Vagina (tissue), 2 donors: ENCODE results near the gene RAB41. TPM values are rescaled to one million over a fixed set of nuclear protein-coding genes. Genes with fewer than 3 reads are reported as not detected.
"Not testable (repeated sequence)": the region's sequence is repeated elsewhere in the genome, so short reads cannot be mapped to it uniquely, and the experiment has no call there.

Experiments used
- DNase-seq, 2 donors: peaks; one replicate each; pipeline ENCODE4 v3.0.0-alpha.2; 2017; ENCODE audit errors: extremely low spot score in 2 of 2
- H3K27ac ChIP-seq: fragments of 200-600 bp; sonication (generic); one replicate; pipeline ENCODE4 v1.5.1; 2019
- H3K27me3 ChIP-seq: fragments of 200-600 bp; sonication (generic); one replicate; pipeline ENCODE4 v1.5.1; 2019
- H3K36me3 ChIP-seq, 2 donors: fragments of 200-600 bp; sonication (generic); one replicate each; pipeline ENCODE4 v1.5.1; 2017 to 2019
- H3K4me1 ChIP-seq: fragments of 200-600 bp; sonication (generic); one replicate; pipeline ENCODE4 v1.5.1; 2019
- H3K4me3 ChIP-seq, 2 donors: fragments of 200-600 bp; sonication (generic); 1 replicate in 1 of 2; 2 replicates in 1 of 2; pipeline ENCODE4 v1.5.1; 2016 to 2019
- H3K9me3 ChIP-seq: fragments of 200-600 bp; sonication (generic); one replicate; pipeline ENCODE4 v1.5.1; 2019
- CTCF ChIP-seq, 3 experiments: fragments of 450-650 bp in 2 of 3; fragments of 200-600 bp in 1 of 3; sonication (generic) in 1 of 3; IDR thresholded peaks; one replicate each; pipeline ENCODE4 v1.5.1; 2017 to 2019; ENCODE audit warnings: antibody characterized with exemption in 3 of 3, mild to moderate bottlenecking in 2 of 3, moderate library complexity in 2 of 3
- POLR2A ChIP-seq, 2 donors: fragments of 450-650 bp; IDR thresholded peaks; one replicate each; pipeline ENCODE4 v1.6.1; 2017; ENCODE audit warnings: antibody characterized with exemption in 2 of 2, mild to moderate bottlenecking in 2 of 2, moderate library complexity in 2 of 2
- POLR2AphosphoS5 ChIP-seq, 2 donors: sonication (generic); formaldehyde crosslinking; IDR thresholded peaks; one replicate each; pipeline ENCODE4 v1.9.0; 2017; ENCODE audit warnings: antibody characterized with exemption in 2 of 2, mild to moderate bottlenecking in 2 of 2, low read depth in 1 of 2; ENCODE audit not compliant: insufficient read depth in 1 of 2
- intact Hi-C: fragments of 100-400 bp; cut with DNase I; formaldehyde crosslinking; loops from one replicate; pipeline ENCODE4 v1.15.1; 2023
- small RNA-seq: library from RNA; depleted of rRNA; stranded (forward); fragments of <200 nt; gene quantifications from one replicate; pipeline ENCODE3, GENCODE V24; 2016
- total RNA-seq: library from RNA; depleted of rRNA; stranded (reverse); fragments of >200 nt; gene quantifications from one replicate; pipeline ENCODE4 v1.2.3, GENCODE V29; 2016

The RAB41 gene
- total RNA-seq, 1 donor from 2014 or later = not detected

- Histone ChIP-seq H3K9me3 (no peaks in the 10 kb centered on the region), H3K27me3 (no peaks in the 10 kb centered on the region), H3K4me3 (no peak overlapping the region), H3K36me3 (no peaks in the 10 kb centered on the region), H3K27ac (no peak overlapping the region), H3K4me1 (no peaks in the 10 kb centered on the region)
- TF ChIP-seq POLR2AphosphoS5 (IDR thresholded peaks at IDR 0.05; ENCODE audit: insufficient read depth in 1 of 2, low read depth in 1 of 2) = no peak
- no peak for TF ChIP-seq POLR2A (IDR thresholded peaks at IDR 0.05)
- no peak for TF ChIP-seq CTCF (IDR thresholded peaks at IDR 0.05)
- no peak for DNase-seq
- intact Hi-C loops = no loop called here
These were observed 40.8 kb downstream of the RAB41 start for GRCh38 chrX:70322784-70323183.

GRCh38 chrX:70323628-70324027, 41.7 kb downstream of the RAB41 start:
- H3K9me3 ChIP-seq, H3K4me3 ChIP-seq, intact Hi-C loops, H3K4me1 ChIP-seq, H3K36me3 ChIP-seq, DNase-seq, H3K27me3 ChIP-seq, H3K27ac ChIP-seq: not testable (repeated sequence)

GRCh38 chrX:70324326-70324725, 42.4 kb downstream of the RAB41 start:
- Histone ChIP-seq H3K9me3 (no peaks in the 10 kb centered on the region), H3K27ac (no peak overlapping the region), H3K36me3 (no peaks in the 10 kb centered on the region), H3K4me1 (no peaks in the 10 kb centered on the region), H3K27me3 (no peaks in the 10 kb centered on the region), H3K4me3 (no peak overlapping the region)
- intact Hi-C loops = no loop called here
- no peak for DNase-seq
- no peak for TF ChIP-seq CTCF (IDR thresholded peaks at IDR 0.05)
- no peak for TF ChIP-seq POLR2A (IDR thresholded peaks at IDR 0.05)
- TF ChIP-seq POLR2AphosphoS5 (IDR thresholded peaks at IDR 0.05; ENCODE audit: insufficient read depth in 1 of 2, low read depth in 1 of 2) = no peak

GRCh38 chrX:70331161-70331560, 49.2 kb downstream of the RAB41 start:
- Histone ChIP-seq H3K36me3 (no peaks in the 10 kb centered on the region), H3K27ac (no peak overlapping the region), H3K4me3 (no peak overlapping the region), H3K9me3 (no peaks in the 10 kb centered on the region), H3K4me1 (no peaks in the 10 kb centered on the region), H3K27me3 (no peaks in the 10 kb centered on the region)
- DNase-seq = no peak
- intact Hi-C loops = no loop called here
- TF ChIP-seq CTCF (IDR thresholded peaks at IDR 0.05) (no peak), POLR2AphosphoS5 (IDR thresholded peaks at IDR 0.05; ENCODE audit: insufficient read depth in 1 of 2, low read depth in 1 of 2) (no peak), POLR2A (IDR thresholded peaks at IDR 0.05) (no peak)

- Histone ChIP-seq H3K27ac (no peak overlapping the region), H3K9me3 (no peaks in the 10 kb centered on the region), H3K27me3 (no peaks in the 10 kb centered on the region), H3K4me1 (no peaks in the 10 kb centered on the region), H3K36me3 (no peaks in the 10 kb centered on the region), H3K4me3 (no peak overlapping the region)
- intact Hi-C loops = no loop called here
- DNase-seq = no peak
- TF ChIP-seq POLR2AphosphoS5 (IDR thresholded peaks at IDR 0.05; ENCODE audit: insufficient read depth in 1 of 2, low read depth in 1 of 2) = no peak
- no peak for TF ChIP-seq POLR2A (IDR thresholded peaks at IDR 0.05)
- no peak for TF ChIP-seq CTCF (IDR thresholded peaks at IDR 0.05)
These were observed 50.6 kb downstream of the RAB41 start for GRCh38 chrX:70332600-70332999.

Small RNA genes within 50 kb of the gene (small RNA-seq; reads per million reads assigned to genes)
- gene RNA5SP507 = not detected

Other genes starting within 250 kb of the RAB41 start
- gene AWAT2, start 232.2 kb upstream of the RAB41 start, total RNA-seq = not detected
- not detected for gene OTUD6A, start 219.7 kb upstream of the RAB41 start, total RNA-seq
- 43.2 TPM for gene IGBP1, start 148.7 kb upstream of the RAB41 start, total RNA-seq
- gene DGAT2L6, start 104.7 kb upstream of the RAB41 start, total RNA-seq = not detected
- not detected for gene AWAT1, start 47.5 kb upstream of the RAB41 start, total RNA-seq
- not detected for gene P2RY4, start 22.0 kb upstream of the RAB41 start, total RNA-seq
- gene ARR3, start 13.8 kb upstream of the RAB41 start, total RNA-seq = not detected
- 33.4 TPM for gene PDZD11, start 7.8 kb downstream of the RAB41 start, total RNA-seq
- 2.2 TPM for gene KIF4A, start 7.9 kb downstream of the RAB41 start, total RNA-seq
- gene GDPD2, start 141.1 kb downstream of the RAB41 start, total RNA-seq = not detected
- 27.0 TPM for gene DLG3, start 162.7 kb downstream of the RAB41 start, total RNA-seq